Thymus (tissue), 14 donors: ENCODE data around the gene MYO1H. TPM values are rescaled to one million over a fixed set of nuclear protein-coding genes. Genes with fewer than 3 reads are reported as not detected.

Experiments used
- DNase-seq, 9 donors: peaks; one replicate each; pipeline ENCODE4 v3.0.0-alpha.2; 2013; ENCODE audit warnings: low spot score in 9 of 9, low read depth in 6 of 9, missing footprints in 1 of 9
- H3K27ac ChIP-seq, 2 donors: one replicate each; pipeline ENCODE4 v1.5.1; 2013; ENCODE audit warnings: control low read depth in 1 of 2, low read depth in 1 of 2, low read length in 1 of 2, mild to moderate bottlenecking in 1 of 2, moderate library complexity in 1 of 2
- H3K27me3 ChIP-seq, 2 donors: one replicate each; pipeline ENCODE4 v1.5.1; 2013; ENCODE audit warnings: low read length in 1 of 2; ENCODE audit not compliant: control insufficient read depth in 2 of 2, insufficient read depth in 1 of 2
- H3K36me3 ChIP-seq, 2 donors: one replicate each; pipeline ENCODE4 v1.5.1; 2013; ENCODE audit warnings: low read length in 1 of 2, mild to moderate bottlenecking in 1 of 2, moderate library complexity in 1 of 2; ENCODE audit not compliant: control insufficient read depth in 2 of 2, insufficient read depth in 2 of 2
- H3K4me1 ChIP-seq, 2 donors: one replicate each; pipeline ENCODE4 v1.5.1; 2013; ENCODE audit warnings: low read length in 2 of 2; ENCODE audit not compliant: control insufficient read depth in 2 of 2, insufficient read depth in 2 of 2
- H3K4me3 ChIP-seq, 2 donors: one replicate each; pipeline ENCODE4 v1.5.1; 2013; ENCODE audit warnings: low read length in 2 of 2, control low read depth in 1 of 2, mild to moderate bottlenecking in 1 of 2
- H3K9me3 ChIP-seq, 2 donors: one replicate each; pipeline ENCODE4 v1.5.1; 2013; ENCODE audit warnings: low read length in 1 of 2, mild to moderate bottlenecking in 1 of 2; ENCODE audit not compliant: control insufficient read depth in 2 of 2, insufficient read depth in 1 of 2
- WGBS: extraction: QIAGEN DNeasy Blood & Tissue Kit; methylation state at CpG from one replicate; pipeline ENCODE4 v1.1.7; 2013; 5-methylcytosine and 5-hydroxymethylcytosine counted together
- long read RNA-seq, 10 donors: transcript quantifications; one replicate each; lab custom pipeline, GENCODE V29; 2026
- polyA plus RNA-seq: library from polyadenylated mRNA; stranded (reverse); fragments of 200-250 nt; gene quantifications from one replicate; pipeline ENCODE4 v1.2.3, GENCODE V29; 2013
- total RNA-seq: library from RNA; stranded (reverse); fragments of 120-200 nt; gene quantifications from one replicate; pipeline ENCODE4 v1.2.4, GENCODE V29; 2013
- donor health status: healthy.

Gene MYO1H
- total RNA-seq (under 0.01 TPM), polyA plus RNA-seq (0.14 TPM)
- long read RNA-seq, donor 1, result 0 reads
- long read RNA-seq, donor 2, result 0 reads
- long read RNA-seq, donor 3, result 0 reads
- long read RNA-seq, donor 4, result 0 reads
- long read RNA-seq, donor 5, partial matches to known transcripts, result 0 of 12 reads
- long read RNA-seq, donor 5, other reads (novel, unspliced or antisense), result 12 of 12 reads
- long read RNA-seq, donor 6, result 0 reads
- long read RNA-seq, donor 7, result 0 reads
- long read RNA-seq, donor 8, result 0 reads
- long read RNA-seq, donor 9, result 0 reads
- long read RNA-seq, donor 10, result 0 reads

GRCh38 chr12:109347589-109347988 lies at the start of gene MYO1H:
Gene MYO1H (plus strand): TSS chr12:109347900. CDS start chr12:109347961, 61 bp downstream.
- no peaks in the 10 kb centered on the region for H3K4me1 ChIP-seq
- no peaks in the 10 kb centered on the region for H3K36me3 ChIP-seq
- H3K9me3 ChIP-seq, result no peaks in the 10 kb centered on the region
- H3K4me3 ChIP-seq, result no peak within 1 kb of the TSS
- no peaks in the 10 kb centered on the region for H3K27me3 ChIP-seq
- WGBS, result 95% methylated on average over 8 of the region's 8 CpGs
- H3K27ac ChIP-seq, result no peak within 1 kb of the TSS
- DNase-seq, result no peak

DNA sequence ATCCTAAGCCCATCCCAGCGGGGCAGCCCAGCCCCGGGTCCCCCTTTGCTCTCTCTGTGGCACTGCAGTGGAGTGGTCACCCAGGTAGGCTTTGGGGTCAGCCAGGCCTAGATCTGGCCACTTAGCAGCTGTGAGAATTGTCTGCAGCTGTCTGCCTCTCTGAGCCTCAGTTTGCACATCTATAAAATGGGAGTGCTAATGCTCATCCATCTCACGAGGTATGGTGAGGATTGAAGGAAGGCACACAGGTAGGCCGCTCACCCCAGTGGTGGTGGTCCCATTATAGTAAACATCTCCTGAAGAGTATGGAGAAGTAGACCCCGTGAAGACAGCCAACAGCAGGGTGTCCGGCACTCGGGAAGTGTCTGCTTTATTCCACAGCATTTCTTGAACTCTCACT lies 47.9 kb upstream of the MYO1H start:
- Histone ChIP-seq H3K9me3 (no peaks in the 10 kb centered on the region), H3K27ac (no peak overlapping the region), H3K36me3 (no peaks in the 10 kb centered on the region), H3K4me1 (no peaks in the 10 kb centered on the region), H3K27me3 (peaks cover 0 to 18% of the 10 kb centered on the region in 2 donors), H3K4me3 (no peak overlapping the region)
- WGBS, result 95% methylated on average over 7 of the region's 7 CpGs
- DNase-seq, result no peak

GRCh38 chr12:109301643-109302168 lies 46.0 kb upstream of the MYO1H start:
- Histone ChIP-seq H3K4me3 (no peak overlapping the region), H3K27ac (no peak overlapping the region), H3K36me3 (no peaks in the 10 kb centered on the region), H3K4me1 (no peaks in the 10 kb centered on the region), H3K9me3 (no peaks in the 10 kb centered on the region), H3K27me3 (peaks cover 0 to 30% of the 10 kb centered on the region in 2 donors)
- no peak for DNase-seq
- WGBS, result 92% methylated on average over 3 of the region's 3 CpGs

- 78% methylated on average over 2 of the region's 2 CpGs for WGBS
- H3K27me3 ChIP-seq, result peaks cover 4 to 37% of the 10 kb centered on the region in 2 donors
- no peak overlapping the region for H3K4me3 ChIP-seq
- no peak for DNase-seq
- no peaks in the 10 kb centered on the region for H3K9me3 ChIP-seq
- H3K36me3 ChIP-seq, result no peaks in the 10 kb centered on the region
- no peaks in the 10 kb centered on the region for H3K4me1 ChIP-seq
- no peak overlapping the region for H3K27ac ChIP-seq
These were observed 45.3 kb upstream of the MYO1H start for GRCh38 chr12:109302358-109302757.

GRCh38 chr12:109302770-109303169 lies 44.9 kb upstream of the MYO1H start:
- H3K27me3 ChIP-seq, result peaks cover 6 to 41% of the 10 kb centered on the region in 2 donors
- no peaks in the 10 kb centered on the region for H3K4me1 ChIP-seq
- 73% methylated on average over 5 of the region's 5 CpGs for WGBS
- H3K36me3 ChIP-seq, result no peaks in the 10 kb centered on the region
- no peaks in the 10 kb centered on the region for H3K9me3 ChIP-seq
- DNase-seq, result no peak
- H3K4me3 ChIP-seq, result no peak overlapping the region
- H3K27ac ChIP-seq, result no peak overlapping the region

DNA sequence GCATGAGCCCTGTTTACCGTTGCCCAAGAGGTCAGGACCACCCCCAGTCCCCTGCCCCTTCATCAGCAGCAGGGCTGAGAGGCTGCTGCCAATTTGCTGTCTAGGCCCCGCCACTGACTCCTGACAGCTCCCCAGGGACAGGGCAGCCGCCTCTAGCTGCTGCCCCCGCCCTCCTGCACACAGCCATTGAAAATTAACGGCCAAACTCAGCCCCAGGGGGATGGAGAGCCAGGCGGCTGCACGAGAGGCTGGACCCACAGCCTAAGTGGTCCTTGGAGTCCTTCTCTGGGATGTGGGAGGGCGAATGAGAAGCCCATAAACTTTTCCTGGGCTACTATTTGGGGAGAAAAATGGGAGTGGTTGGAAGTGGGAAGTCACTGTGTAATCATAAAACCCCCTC lies 43.2 kb upstream of the MYO1H start:
- no peak for DNase-seq
- Histone ChIP-seq H3K4me3 (no peak overlapping the region), H3K27ac (no peak overlapping the region), H3K4me1 (peaks cover 0 to 2% of the 10 kb centered on the region in 2 donors), H3K36me3 (no peaks in the 10 kb centered on the region), H3K9me3 (no peaks in the 10 kb centered on the region), H3K27me3 (peaks cover 21 to 58% of the 10 kb centered on the region in 2 donors)
- WGBS, result 66% methylated on average over 8 of the region's 8 CpGs

DNA sequence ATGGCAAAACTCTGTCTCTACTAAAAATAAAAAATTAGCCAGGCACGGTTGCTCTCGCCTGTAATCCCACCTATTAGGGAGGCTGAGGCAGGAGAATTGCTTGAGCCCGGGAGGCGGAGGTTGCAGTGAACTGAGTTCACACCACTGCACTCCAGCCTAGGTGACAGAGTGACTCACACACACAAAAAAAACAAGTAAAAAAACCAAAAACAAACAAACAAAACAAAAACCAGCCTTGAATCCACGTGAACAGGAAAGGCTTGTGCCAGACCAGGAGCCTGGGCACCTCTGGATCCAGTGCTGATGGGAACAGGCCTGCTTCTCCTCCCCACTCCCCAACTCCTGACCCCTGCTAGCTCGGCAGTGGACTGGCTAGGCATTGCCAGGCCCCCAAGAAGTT lies 42.2 kb upstream of the MYO1H start:
- H3K27ac ChIP-seq, result no peak overlapping the region

DNA sequence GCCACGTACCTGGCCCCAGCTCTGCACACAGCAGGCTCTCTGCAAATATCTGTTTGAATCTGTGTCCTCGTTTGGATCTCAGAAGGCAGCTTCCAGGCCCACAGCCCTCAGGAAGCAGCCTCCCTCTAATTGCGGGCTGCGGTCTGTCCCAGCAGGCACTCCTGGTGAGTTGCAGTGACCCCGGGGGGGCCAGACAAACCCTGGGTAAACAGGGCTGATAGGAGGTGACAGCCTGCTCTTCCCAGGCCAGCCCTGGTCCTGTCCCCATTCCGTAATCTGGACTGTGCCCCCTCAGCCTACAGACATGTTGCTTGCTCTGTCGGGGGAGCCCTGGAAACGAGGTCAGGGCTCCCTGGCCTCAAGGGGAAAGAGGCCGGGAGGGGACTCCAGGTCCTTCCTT lies 40.6 kb upstream of the MYO1H start:
- Histone ChIP-seq H3K4me3 (no peak overlapping the region), H3K27me3 (peaks cover 37 to 81% of the 10 kb centered on the region in 2 donors), H3K9me3 (no peaks in the 10 kb centered on the region), H3K27ac (no peak overlapping the region), H3K36me3 (no peaks in the 10 kb centered on the region), H3K4me1 (peaks cover 0 to 11% of the 10 kb centered on the region in 2 donors)
- no peak for DNase-seq
- WGBS, result 56% methylated on average over 9 of the region's 9 CpGs

More for the DNA sequence above, 42.2 kb upstream of the MYO1H start:
- Histone ChIP-seq H3K27me3 (peaks cover 31 to 66% of the 10 kb centered on the region in 2 donors), H3K9me3 (no peaks in the 10 kb centered on the region), H3K36me3 (no peaks in the 10 kb centered on the region), H3K4me3 (no peak overlapping the region), H3K4me1 (peaks cover 0 to 9% of the 10 kb centered on the region in 2 donors)
- no peak for DNase-seq
- 88% methylated on average over 6 of the region's 6 CpGs for WGBS

GRCh38 chr12:109308534-109309380 lies 38.9 kb upstream of the MYO1H start, which contains the start of gene FOXN4:
Gene FOXN4 (minus strand): TSS chr12:109309284. CDS start chr12:109308321, 963 bp downstream.
- Histone ChIP-seq H3K4me3 (peak within 1 kb of the TSS in 1 of 2 donors; percentile 51), H3K4me1 (peaks cover 0 to 11% of the 10 kb centered on the region in 2 donors), H3K36me3 (no peaks in the 10 kb centered on the region), H3K27me3 (peaks cover 40 to 87% of the 10 kb centered on the region in 2 donors), H3K27ac (no peak within 1 kb of the TSS), H3K9me3 (no peaks in the 10 kb centered on the region)
- DNase-seq, result no peak
- 9% methylated on average over 43 of the region's 43 CpGs for WGBS
